Astrocyte (in vitro differentiated cells and primary cell): ENCODE data around the gene REEP3. TPM values are rescaled to one million over a fixed set of nuclear protein-coding genes. Genes with fewer than 3 reads are reported as not detected.

Experiments
- DNase-seq: peaks from one replicate; pipeline ENCODE4 v3.0.0-alpha.2; 2010; ENCODE audit warnings: low read depth
- FAIRE-seq: peaks from 2 replicates; lab custom pipeline; 2011; peaks lifted over from hg19 to GRCh38; lab: Jason Lieb, UNC
- H2AFZ ChIP-seq: 2 replicates; pipeline ENCODE4 v1.6.0; 2012; ENCODE audit warnings: low read depth, low read length, inconsistent platforms
- H3K27ac ChIP-seq: 2 replicates; pipeline ENCODE4 v1.5.1; 2011; ENCODE audit warnings: low read depth, low read length, inconsistent platforms
- H3K27me3 ChIP-seq: 2 replicates; pipeline ENCODE4 v1.6.0; 2011; ENCODE audit warnings: low read length, inconsistent platforms; ENCODE audit not compliant: insufficient read depth
- H3K36me3 ChIP-seq: 2 replicates; pipeline ENCODE4 v1.5.1; 2011; ENCODE audit warnings: low read length, inconsistent platforms; ENCODE audit not compliant: insufficient read depth
- H3K4me1 ChIP-seq: 2 replicates; pipeline ENCODE4 v1.5.1; 2011; ENCODE audit warnings: low read length, inconsistent platforms; ENCODE audit not compliant: insufficient read depth
- H3K4me2 ChIP-seq: 2 replicates; pipeline ENCODE4 v1.6.0; 2012; ENCODE audit warnings: low read length, inconsistent platforms
- H3K4me3 ChIP-seq: 2 replicates; pipeline ENCODE4 v1.5.1; 2011; ENCODE audit warnings: low read depth, mild to moderate bottlenecking, low read length, inconsistent platforms; ENCODE audit not compliant: insufficient read depth
- H3K79me2 ChIP-seq: 2 replicates; pipeline ENCODE4 v1.6.0; 2012; ENCODE audit warnings: mild to moderate bottlenecking, low read length, inconsistent platforms; ENCODE audit not compliant: insufficient read depth
- H3K9ac ChIP-seq: 2 replicates; pipeline ENCODE4 v1.6.0; 2012; ENCODE audit warnings: mild to moderate bottlenecking, low read length, inconsistent platforms
- H3K9me3 ChIP-seq: 2 replicates; pipeline ENCODE4 v1.5.1; 2012; ENCODE audit warnings: low read depth, mild to moderate bottlenecking, low read length, inconsistent platforms; ENCODE audit not compliant: insufficient read depth
- H4K20me1 ChIP-seq: 2 replicates; pipeline ENCODE4 v1.6.0; 2012; ENCODE audit warnings: low read length, inconsistent platforms; ENCODE audit not compliant: insufficient read depth
- H3K27ac Mint-ChIP-seq: one replicate; pipeline ENCODE4 v1.8.0; 2021; ENCODE audit warnings: mild to moderate bottlenecking, mixed read lengths; ENCODE audit not compliant: unreplicated experiment
- H3K27me3 Mint-ChIP-seq: one replicate; pipeline ENCODE4 v1.8.0; 2021; ENCODE audit warnings: low read depth, mixed read lengths; ENCODE audit not compliant: unreplicated experiment
- H3K36me3 Mint-ChIP-seq: one replicate; pipeline ENCODE4 v1.8.0; 2021; ENCODE audit warnings: low read depth, mixed read lengths; ENCODE audit not compliant: unreplicated experiment
- H3K4me1 Mint-ChIP-seq: one replicate; pipeline ENCODE4 v1.8.0; 2021; ENCODE audit warnings: low read depth, mixed read lengths; ENCODE audit not compliant: unreplicated experiment
- H3K4me3 Mint-ChIP-seq: one replicate; pipeline ENCODE4 v1.8.0; 2021; ENCODE audit warnings: mild to moderate bottlenecking, moderate library complexity, mixed read lengths; ENCODE audit not compliant: unreplicated experiment
- H3K9me3 Mint-ChIP-seq: one replicate; pipeline ENCODE4 v1.8.0; 2021; ENCODE audit warnings: mild to moderate bottlenecking, mixed read lengths; ENCODE audit not compliant: unreplicated experiment
- CTCF ChIP-seq: IDR thresholded peaks from 2 replicates; pipeline ENCODE4 v1.5.1; 2011; ENCODE audit warnings: low read depth, mild to moderate bottlenecking, inconsistent platforms, low read length, moderate library complexity; ENCODE audit not compliant: insufficient read depth
- EZH2 ChIP-seq: IDR thresholded peaks from 2 replicates; pipeline ENCODE4 v1.6.1; 2012; ENCODE audit warnings: mild to moderate bottlenecking, low read length, inconsistent platforms; ENCODE audit not compliant: insufficient read depth
- total RNA-seq: library from RNA; stranded (reverse); gene quantifications from 2 replicates; pipeline ENCODE4 v1.2.1, GENCODE V29; 2021

REEP3 gene
- total RNA-seq, 1 donor from 2014 or later, result 44.6 TPM

- no peak for FAIRE-seq
- no peak for TF ChIP-seq EZH2
- no peak for TF ChIP-seq CTCF
- Histone ChIP-seq H3K27ac (no peak overlapping the region), H3K9ac (no peak overlapping the region), H3K4me2 (no peak overlapping the region), H3K79me2 (no peaks in the 10 kb centered on the region), H3K27me3 (no peaks in the 10 kb centered on the region), H3K4me3 (no peak overlapping the region), H4K20me1 (no peaks in the 10 kb centered on the region), H3K36me3 (no peaks in the 10 kb centered on the region), H2AFZ (no peak overlapping the region), H3K4me1 (peaks cover 10% of the 10 kb centered on the region), H3K9me3 (no peaks in the 10 kb centered on the region)
- Mint-ChIP-seq H3K4me3 (no peak overlapping the region), H3K4me1 (peaks cover 7% of the 10 kb centered on the region), H3K36me3 (no peaks in the 10 kb centered on the region), H3K27me3 (no peaks in the 10 kb centered on the region), H3K9me3 (no peaks in the 10 kb centered on the region), H3K27ac (no peak overlapping the region)
- DNase-seq, result no peak
Observed at GRCh38 chr10:63642808-63643207, 121.6 kb downstream of the REEP3 start.

- no peaks in the 10 kb centered on the region for H3K27me3 ChIP-seq
- no peaks in the 10 kb centered on the region for H4K20me1 ChIP-seq
- no peak for FAIRE-seq
- no peaks in the 10 kb centered on the region for H3K9me3 ChIP-seq
- H3K36me3 Mint-ChIP-seq, result no peaks in the 10 kb centered on the region
- H3K4me2 ChIP-seq, result peak overlapping the region; percentile 50
- no peak overlapping the region for H3K27ac ChIP-seq
- peaks cover 10% of the 10 kb centered on the region for H3K4me1 ChIP-seq
- peak; percentile 23 for DNase-seq
- H3K9ac ChIP-seq, result no peak overlapping the region
- H3K4me3 Mint-ChIP-seq, result no peak overlapping the region
- no peaks in the 10 kb centered on the region for H3K79me2 ChIP-seq
- H3K36me3 ChIP-seq, result no peaks in the 10 kb centered on the region
- no peaks in the 10 kb centered on the region for H3K9me3 Mint-ChIP-seq
- H3K4me1 Mint-ChIP-seq, result peaks cover 7% of the 10 kb centered on the region
- H3K4me3 ChIP-seq, result no peak overlapping the region
- no peaks in the 10 kb centered on the region for H3K27me3 Mint-ChIP-seq
- TF ChIP-seq CTCF (no peak), EZH2 (no peak)
- no peak overlapping the region for H2AFZ ChIP-seq
- no peak overlapping the region for H3K27ac Mint-ChIP-seq
Observed at GRCh38 chr10:63644418-63645142, 123.4 kb downstream of the REEP3 start.

GRCh38 chr10:63645195-63645594 is 124.0 kb downstream of the REEP3 start:
- Mint-ChIP-seq H3K4me1 (peaks cover 7% of the 10 kb centered on the region), H3K36me3 (no peaks in the 10 kb centered on the region), H3K27me3 (no peaks in the 10 kb centered on the region), H3K27ac (no peak overlapping the region), H3K9me3 (no peaks in the 10 kb centered on the region), H3K4me3 (no peak overlapping the region)
- H3K4me1 ChIP-seq, result peaks cover 10% of the 10 kb centered on the region
- H3K9ac ChIP-seq, result no peak overlapping the region
- no peak overlapping the region for H3K4me3 ChIP-seq
- H4K20me1 ChIP-seq, result no peaks in the 10 kb centered on the region
- FAIRE-seq, result no peak
- H3K36me3 ChIP-seq, result no peaks in the 10 kb centered on the region
- no peak for DNase-seq
- H3K9me3 ChIP-seq, result no peaks in the 10 kb centered on the region
- no peak for TF ChIP-seq CTCF
- no peak for TF ChIP-seq EZH2
- H2AFZ ChIP-seq, result no peak overlapping the region
- H3K4me2 ChIP-seq, result peak overlapping the region; percentile 50
- no peaks in the 10 kb centered on the region for H3K27me3 ChIP-seq
- no peak overlapping the region for H3K27ac ChIP-seq
- no peaks in the 10 kb centered on the region for H3K79me2 ChIP-seq
